Upper lobe of left lung (tissue), 4 donors: ENCODE measurements around the gene BTF3L4.
"Not testable (repeated sequence)": the region's sequence is repeated elsewhere in the genome, so short reads cannot be mapped to it uniquely, and the experiment has no call there.

Experiments
- CTCF ChIP-seq, 6 experiments: fragments of 450-650 bp in 4 of 6; fragments of 200-600 bp in 2 of 6; sonication (generic) in 2 of 6; IDR thresholded peaks; one replicate each; pipeline ENCODE4 v1.5.1; 2016 to 2019; ENCODE audit warnings: antibody characterized with exemption in 6 of 6
- POLR2AphosphoS5 ChIP-seq, 2 donors: sonication (generic); formaldehyde crosslinking; IDR thresholded peaks; one replicate each; pipeline ENCODE4 v1.5.1; 2017; ENCODE audit warnings: antibody characterized with exemption in 2 of 2

GRCh38 chr1:52094300-52094699 is 38.2 kb downstream of the BTF3L4 start:
- TF ChIP-seq CTCF, POLR2AphosphoS5 (IDR thresholded peaks at IDR 0.05): not testable (repeated sequence)
